ENCODE measurements around the gene NTF3.

DNA sequence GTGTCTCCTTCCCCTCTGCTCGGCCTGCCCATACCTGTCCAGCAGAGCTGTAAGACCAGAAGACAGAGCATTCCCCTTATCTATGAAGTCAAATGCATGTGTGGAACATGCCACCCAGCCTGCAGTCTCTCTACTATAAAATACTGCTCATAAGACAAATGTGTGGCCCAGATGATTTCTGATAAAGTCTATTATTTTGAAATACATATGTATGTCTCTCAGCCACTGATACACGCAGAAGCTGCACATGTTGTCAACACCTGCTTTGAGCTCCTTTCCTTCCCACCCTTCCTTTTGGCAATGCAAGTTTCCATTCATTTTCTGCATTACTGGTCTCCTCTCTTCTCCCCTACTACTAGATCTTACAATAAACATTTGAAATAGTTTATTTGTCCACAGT lies 38.8 kb downstream of the NTF3 start:
- TF ChIP-seq, protein P1, sequence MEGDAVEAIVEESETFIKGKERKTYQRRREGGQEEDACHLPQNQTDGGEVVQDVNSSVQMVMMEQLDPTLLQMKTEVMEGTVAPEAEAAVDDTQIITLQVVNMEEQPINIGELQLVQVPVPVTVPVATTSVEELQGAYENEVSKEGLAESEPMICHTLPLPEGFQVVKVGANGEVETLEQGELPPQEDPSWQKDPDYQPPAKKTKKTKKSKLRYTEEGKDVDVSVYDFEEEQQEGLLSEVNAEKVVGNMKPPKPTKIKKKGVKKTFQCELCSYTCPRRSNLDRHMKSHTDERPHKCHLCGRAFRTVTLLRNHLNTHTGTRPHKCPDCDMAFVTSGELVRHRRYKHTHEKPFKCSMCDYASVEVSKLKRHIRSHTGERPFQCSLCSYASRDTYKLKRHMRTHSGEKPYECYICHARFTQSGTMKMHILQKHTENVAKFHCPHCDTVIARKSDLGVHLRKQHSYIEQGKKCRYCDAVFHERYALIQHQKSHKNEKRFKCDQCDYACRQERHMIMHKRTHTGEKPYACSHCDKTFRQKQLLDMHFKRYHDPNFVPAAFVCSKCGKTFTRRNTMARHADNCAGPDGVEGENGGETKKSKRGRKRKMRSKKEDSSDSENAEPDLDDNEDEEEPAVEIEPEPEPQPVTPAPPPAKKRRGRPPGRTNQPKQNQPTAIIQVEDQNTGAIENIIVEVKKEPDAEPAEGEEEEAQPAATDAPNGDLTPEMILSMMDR (IDR thresholded peaks at IDR 0.05) = no peak
- TF ChIP-seq POLR2A (IDR thresholded peaks at IDR 0.05) = no peak

Measured in upper lobe of left lung (tissue), 4 donors.